ENCODE data around the gene BCAS3.

Gene BCAS3

GRCh38 chr17:61412143-61412859 lies 734.6 kb downstream of the BCAS3 start (continued):
- TF ChIP-seq, protein P1, sequence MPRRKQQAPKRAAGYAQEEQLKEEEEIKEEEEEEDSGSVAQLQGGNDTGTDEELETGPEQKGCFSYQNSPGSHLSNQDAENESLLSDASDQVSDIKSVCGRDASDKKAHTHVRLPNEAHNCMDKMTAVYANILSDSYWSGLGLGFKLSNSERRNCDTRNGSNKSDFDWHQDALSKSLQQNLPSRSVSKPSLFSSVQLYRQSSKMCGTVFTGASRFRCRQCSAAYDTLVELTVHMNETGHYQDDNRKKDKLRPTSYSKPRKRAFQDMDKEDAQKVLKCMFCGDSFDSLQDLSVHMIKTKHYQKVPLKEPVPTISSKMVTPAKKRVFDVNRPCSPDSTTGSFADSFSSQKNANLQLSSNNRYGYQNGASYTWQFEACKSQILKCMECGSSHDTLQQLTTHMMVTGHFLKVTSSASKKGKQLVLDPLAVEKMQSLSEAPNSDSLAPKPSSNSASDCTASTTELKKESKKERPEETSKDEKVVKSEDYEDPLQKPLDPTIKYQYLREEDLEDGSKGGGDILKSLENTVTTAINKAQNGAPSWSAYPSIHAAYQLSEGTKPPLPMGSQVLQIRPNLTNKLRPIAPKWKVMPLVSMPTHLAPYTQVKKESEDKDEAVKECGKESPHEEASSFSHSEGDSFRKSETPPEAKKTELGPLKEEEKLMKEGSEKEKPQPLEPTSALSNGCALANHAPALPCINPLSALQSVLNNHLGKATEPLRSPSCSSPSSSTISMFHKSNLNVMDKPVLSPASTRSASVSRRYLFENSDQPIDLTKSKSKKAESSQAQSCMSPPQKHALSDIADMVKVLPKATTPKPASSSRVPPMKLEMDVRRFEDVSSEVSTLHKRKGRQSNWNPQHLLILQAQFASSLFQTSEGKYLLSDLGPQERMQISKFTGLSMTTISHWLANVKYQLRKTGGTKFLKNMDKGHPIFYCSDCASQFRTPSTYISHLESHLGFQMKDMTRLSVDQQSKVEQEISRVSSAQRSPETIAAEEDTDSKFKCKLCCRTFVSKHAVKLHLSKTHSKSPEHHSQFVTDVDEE (CRISPR knock-in tag; IDR thresholded peaks at IDR 0.05), result peak; percentile 62; the same call in 1 of the 2 replicates
- TF ChIP-seq ZFP3 (CRISPR knock-in tag; IDR thresholded peaks at IDR 0.05), result 0 out of 2 replicates have a peak, but pooled peaks have one; percentile 10
- no peak for TF ChIP-seq ISL1 (CRISPR knock-in tag; IDR thresholded peaks at IDR 0.05)
- no peak for TF ChIP-seq TOX (CRISPR knock-in tag; IDR thresholded peaks at IDR 0.05; ENCODE audit: borderline replicate concordance)
- no peak for TF ChIP-seq OSR1 (CRISPR knock-in tag; IDR thresholded peaks at IDR 0.05)
- TF ChIP-seq ZFP30 (CRISPR knock-in tag; IDR thresholded peaks at IDR 0.05), result peak; percentile 17; the same call in 1 of the 2 replicates
- TF ChIP-seq CSDC2 (CRISPR knock-in tag; IDR thresholded peaks at IDR 0.05), result peak; percentile 45; the same call in 1 of the 2 replicates
- no peak for TF ChIP-seq ZNF565 (CRISPR knock-in tag; conservative IDR thresholded peaks at IDR 0.05; ENCODE audit: low read depth)
- no peak for TF ChIP-seq CREB5 (CRISPR knock-in tag; IDR thresholded peaks at IDR 0.05; ENCODE audit: low read depth)

DNA sequence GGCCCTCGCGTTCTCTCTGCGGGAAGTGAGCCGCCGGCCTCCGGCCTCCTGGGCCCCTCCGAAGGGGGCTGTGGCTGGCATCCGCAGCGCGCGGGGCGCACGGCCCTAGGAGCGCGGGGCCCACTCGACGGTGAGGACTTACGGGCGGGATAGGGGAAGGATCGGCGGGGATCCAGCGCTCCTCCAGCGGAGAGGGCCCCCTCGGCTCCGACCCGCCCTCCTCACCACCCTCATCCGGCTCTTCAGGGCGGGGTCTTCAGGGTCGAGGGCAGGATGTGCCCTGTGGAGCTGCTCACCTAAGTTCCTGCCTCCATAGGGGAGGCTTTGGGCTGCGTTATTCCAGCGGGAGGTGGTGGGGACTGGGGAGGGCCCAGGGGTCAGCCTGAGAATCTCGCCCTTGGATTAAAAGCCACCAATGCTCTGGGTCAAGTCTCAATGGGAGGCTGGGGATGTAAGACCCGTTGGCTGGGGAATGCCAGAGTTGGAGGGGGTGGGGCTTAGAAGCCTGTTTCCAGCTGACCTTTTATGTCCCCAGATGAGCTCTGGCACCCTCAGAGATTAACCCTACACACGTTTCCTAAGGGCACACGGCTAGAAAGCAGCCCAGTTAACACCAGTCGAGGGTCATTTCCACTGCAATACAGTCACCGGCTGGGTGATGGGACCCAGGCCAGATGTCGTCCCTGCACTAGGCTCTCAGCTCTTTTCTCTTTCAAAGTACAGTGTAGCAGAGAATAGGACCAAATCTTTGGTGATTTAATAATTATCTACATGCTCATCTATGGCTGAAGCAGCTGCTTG lies 735.4 kb downstream of the BCAS3 start:
- TF ChIP-seq TCF4 (CRISPR knock-in tag; IDR thresholded peaks at IDR 0.05; ENCODE audit: borderline replicate concordance), result 0 out of 2 replicates have a peak, but pooled peaks have one; percentile 16
- TF ChIP-seq ZFP30 (CRISPR knock-in tag; IDR thresholded peaks at IDR 0.05), result no peak
- peak; percentile 3 for ATAC-seq

DNA sequence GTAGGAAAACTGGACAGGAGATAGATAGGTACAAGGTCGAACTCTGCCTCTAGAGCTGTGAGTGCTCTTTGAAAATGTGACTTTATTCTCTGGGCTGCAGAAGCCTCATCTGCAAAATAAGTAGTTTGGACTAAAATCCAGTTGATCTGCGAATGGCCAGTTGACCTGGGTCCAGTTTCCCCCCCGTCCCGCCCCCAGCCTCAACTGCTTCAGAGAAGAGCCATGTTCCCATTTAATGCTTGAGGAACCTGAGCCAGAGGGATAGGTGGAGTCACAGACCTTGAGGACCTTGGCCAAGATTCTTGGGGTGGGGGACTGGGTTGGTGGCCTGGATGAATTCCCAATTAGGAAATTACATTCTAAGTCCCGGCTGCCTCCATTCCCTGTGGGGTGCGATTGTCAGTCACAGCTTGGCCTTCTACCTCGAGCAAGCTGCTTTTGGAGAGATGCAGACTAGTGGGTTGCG lies 736.0 kb downstream of the BCAS3 start:
- no peak for TF ChIP-seq ZFP30 (CRISPR knock-in tag; IDR thresholded peaks at IDR 0.05)
- TF ChIP-seq, protein P2, sequence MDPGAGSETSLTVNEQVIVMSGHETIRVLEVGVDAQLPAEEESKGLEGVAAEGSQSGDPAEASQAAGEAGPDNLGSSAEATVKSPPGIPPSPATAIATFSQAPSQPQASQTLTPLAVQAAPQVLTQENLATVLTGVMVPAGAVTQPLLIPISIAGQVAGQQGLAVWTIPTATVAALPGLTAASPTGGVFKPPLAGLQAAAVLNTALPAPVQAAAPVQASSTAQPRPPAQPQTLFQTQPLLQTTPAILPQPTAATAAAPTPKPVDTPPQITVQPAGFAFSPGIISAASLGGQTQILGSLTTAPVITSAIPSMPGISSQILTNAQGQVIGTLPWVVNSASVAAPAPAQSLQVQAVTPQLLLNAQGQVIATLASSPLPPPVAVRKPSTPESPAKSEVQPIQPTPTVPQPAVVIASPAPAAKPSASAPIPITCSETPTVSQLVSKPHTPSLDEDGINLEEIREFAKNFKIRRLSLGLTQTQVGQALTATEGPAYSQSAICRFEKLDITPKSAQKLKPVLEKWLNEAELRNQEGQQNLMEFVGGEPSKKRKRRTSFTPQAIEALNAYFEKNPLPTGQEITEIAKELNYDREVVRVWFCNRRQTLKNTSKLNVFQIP (CRISPR knock-in tag; IDR thresholded peaks at IDR 0.05; ENCODE audit: borderline replicate concordance, low read depth), result no peak
- no peak for TF ChIP-seq ZC3H10 (CRISPR knock-in tag; IDR thresholded peaks at IDR 0.05)
- no peak for TF ChIP-seq TOX (CRISPR knock-in tag; IDR thresholded peaks at IDR 0.05; ENCODE audit: borderline replicate concordance)
- TF ChIP-seq OSR1 (CRISPR knock-in tag; IDR thresholded peaks at IDR 0.05), result no peak
- TF ChIP-seq BACH2 (CRISPR knock-in tag; IDR thresholded peaks at IDR 0.05; ENCODE audit: borderline replicate concordance), result no peak
- TF ChIP-seq, protein P1 (CRISPR knock-in tag; IDR thresholded peaks at IDR 0.05), result no peak
- TF ChIP-seq PATZ1 (CRISPR knock-in tag; IDR thresholded peaks at IDR 0.05; ENCODE audit: borderline replicate concordance), result no peak
- TF ChIP-seq PPARA (CRISPR knock-in tag; IDR thresholded peaks at IDR 0.05; ENCODE audit: borderline replicate concordance), result no peak
- TF ChIP-seq ZFP3 (CRISPR knock-in tag; IDR thresholded peaks at IDR 0.05), result no peak
- TF ChIP-seq CREB5 (CRISPR knock-in tag; IDR thresholded peaks at IDR 0.05; ENCODE audit: low read depth), result no peak
- TF ChIP-seq ZNF70 (CRISPR knock-in tag; IDR thresholded peaks at IDR 0.05), result no peak
- TF ChIP-seq GLIS3 (CRISPR knock-in tag; IDR thresholded peaks at IDR 0.05), result no peak
- TF ChIP-seq, protein P3, sequence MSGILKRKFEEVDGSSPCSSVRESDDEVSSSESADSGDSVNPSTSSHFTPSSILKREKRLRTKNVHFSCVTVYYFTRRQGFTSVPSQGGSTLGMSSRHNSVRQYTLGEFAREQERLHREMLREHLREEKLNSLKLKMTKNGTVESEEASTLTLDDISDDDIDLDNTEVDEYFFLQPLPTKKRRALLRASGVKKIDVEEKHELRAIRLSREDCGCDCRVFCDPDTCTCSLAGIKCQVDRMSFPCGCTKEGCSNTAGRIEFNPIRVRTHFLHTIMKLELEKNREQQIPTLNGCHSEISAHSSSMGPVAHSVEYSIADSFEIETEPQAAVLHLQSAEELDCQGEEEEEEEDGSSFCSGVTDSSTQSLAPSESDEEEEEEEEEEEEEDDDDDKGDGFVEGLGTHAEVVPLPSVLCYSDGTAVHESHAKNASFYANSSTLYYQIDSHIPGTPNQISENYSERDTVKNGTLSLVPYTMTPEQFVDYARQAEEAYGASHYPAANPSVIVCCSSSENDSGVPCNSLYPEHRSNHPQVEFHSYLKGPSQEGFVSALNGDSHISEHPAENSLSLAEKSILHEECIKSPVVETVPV (CRISPR knock-in tag; IDR thresholded peaks at IDR 0.05), result no peak
- TF ChIP-seq CSDC2 (CRISPR knock-in tag; IDR thresholded peaks at IDR 0.05), result no peak
- TF ChIP-seq RARB (CRISPR knock-in tag; IDR thresholded peaks at IDR 0.05), result no peak
- no peak for TF ChIP-seq ESRRG (CRISPR knock-in tag; IDR thresholded peaks at IDR 0.05)
- TF ChIP-seq SNAI2 (CRISPR knock-in tag; IDR thresholded peaks at IDR 0.05), result no peak
- no peak for ATAC-seq
